ENCODE measurements around the gene NDUFA1. TPM values are rescaled to one million over a fixed set of nuclear protein-coding genes. Genes with fewer than 3 reads are reported as not detected.
"Not testable (repeated sequence)": the region's sequence is repeated elsewhere in the genome, so short reads cannot be mapped to it uniquely, and the experiment has no call there.

The NDUFA1 gene
- total RNA-seq = 10 to 100 TPM; 45.9 to 74.1 (median 65.1) TPM
- long read RNA-seq, transcript NDUFA1-201 (3 exons, 766 nt) = major isoform, 121 of 121 reads
- long read RNA-seq, partial matches to known transcripts = 0 of 121 reads
- long read RNA-seq, other reads (novel, unspliced or antisense) = 0 of 121 reads

- WGBS (ENCODE audit: insufficient coverage, low coverage, low lambda C conversion rate, missing lambda C conversion rate) = 32% methylated on average over 33 of the region's 62 CpGs
- DNase-seq (peak; percentile 85 to 90 (median 89)), ATAC-seq (peak; percentile 95 to 97 (median 96))
- TF ChIP-seq CTCF (IDR thresholded peaks at IDR 0.05) (no peak), POLR2A (IDR thresholded peaks at IDR 0.05) (peak; percentile 84)
- Histone ChIP-seq H3K27me3 (no peaks in the 10 kb centered on the region), H3K36me3 (no peaks in the 10 kb centered on the region), H3K9me3 (no peaks in the 10 kb centered on the region), H3K4me1 (peaks cover 0 to 8% (median 0%) of the 10 kb centered on the region in 4 donors), H3K4me3 (peak within 1 kb of the TSS; percentile 56 to 72 (median 65)), H3K27ac (peak within 1 kb of the TSS; percentile 85 to 93 (median 90))
- intact Hi-C loops (cut with DNase I) = no loop called here
Measured at GRCh38 chrX:119871599-119872395, at the start of gene NDUFA1, which contains the start of gene RNF113A. Gene NDUFA1, plus strand, starts transcription at chrX:119871832. Its CDS starts 80 bp downstream, at chrX:119871912. Gene RNF113A, minus strand, starts transcription at chrX:119871733. Its CDS starts 120 bp downstream, at chrX:119871613.

GRCh38 chrX:119824221-119824620 is 47.4 kb upstream of the NDUFA1 start:
- peak; percentile 48 to 63 (median 53) for ATAC-seq

GRCh38 chrX:119826399-119826959 is 45.2 kb upstream of the NDUFA1 start:
- intact Hi-C loops (cut with DNase I) = no loop called here
- no peaks in the 10 kb centered on the region for H3K36me3 ChIP-seq
- WGBS (ENCODE audit: insufficient coverage, low coverage, low lambda C conversion rate, missing lambda C conversion rate) = 17% methylated on average over 7 of the region's 7 CpGs
- no peak overlapping the region for H3K4me3 ChIP-seq
- DNase-seq = peak in 2 of 3 donors; percentile 24 to 51
- TF ChIP-seq POLR2A (IDR thresholded peaks at IDR 0.05) (no peak), CTCF (IDR thresholded peaks at IDR 0.05) (no peak)
- peak overlapping the region; percentile 25 to 76 (median 54) for H3K27ac ChIP-seq
- ATAC-seq = peak; percentile 60 to 77 (median 66)
- no peaks in the 10 kb centered on the region for H3K27me3 ChIP-seq
- no peaks in the 10 kb centered on the region for H3K9me3 ChIP-seq
- H3K4me1 ChIP-seq = peaks cover 0 to 11% (median 0%) of the 10 kb centered on the region in 4 donors

More at GRCh38 chrX:119824221-119824620, 47.4 kb upstream of the NDUFA1 start:
- H3K4me3 ChIP-seq; H3K27me3 ChIP-seq; intact Hi-C loops (cut with DNase I); H3K9me3 ChIP-seq; H3K36me3 ChIP-seq; DNase-seq: not testable (repeated sequence)
- Histone ChIP-seq H3K27ac (peak overlapping the region in 1 of 3 donors; percentile 76), H3K4me1 (peaks cover 0 to 14% (median 0%) of the 10 kb centered on the region in 4 donors)
- WGBS (ENCODE audit: insufficient coverage, low coverage, low lambda C conversion rate, missing lambda C conversion rate) = no CpG with 5 or more reads among the region's 5 CpGs

GRCh38 chrX:119828446-119828845 is 43.2 kb upstream of the NDUFA1 start:
- intact Hi-C loops (cut with DNase I) = no loop called here
- no peak overlapping the region for H3K4me3 ChIP-seq
- no peaks in the 10 kb centered on the region for H3K27me3 ChIP-seq
- TF ChIP-seq CTCF (IDR thresholded peaks at IDR 0.05) (no peak), POLR2A (IDR thresholded peaks at IDR 0.05) (no peak)
- ATAC-seq (no peak), DNase-seq (no peak)
- no peaks in the 10 kb centered on the region for H3K9me3 ChIP-seq
- WGBS (ENCODE audit: insufficient coverage, low coverage, low lambda C conversion rate, missing lambda C conversion rate) = 90% methylated on average over 5 of the region's 5 CpGs
- no peaks in the 10 kb centered on the region for H3K36me3 ChIP-seq
- peaks cover 0 to 11% (median 0%) of the 10 kb centered on the region in 4 donors for H3K4me1 ChIP-seq
- H3K27ac ChIP-seq = no peak overlapping the region
